ENCODE data around the gene POU6F1.

DNA sequence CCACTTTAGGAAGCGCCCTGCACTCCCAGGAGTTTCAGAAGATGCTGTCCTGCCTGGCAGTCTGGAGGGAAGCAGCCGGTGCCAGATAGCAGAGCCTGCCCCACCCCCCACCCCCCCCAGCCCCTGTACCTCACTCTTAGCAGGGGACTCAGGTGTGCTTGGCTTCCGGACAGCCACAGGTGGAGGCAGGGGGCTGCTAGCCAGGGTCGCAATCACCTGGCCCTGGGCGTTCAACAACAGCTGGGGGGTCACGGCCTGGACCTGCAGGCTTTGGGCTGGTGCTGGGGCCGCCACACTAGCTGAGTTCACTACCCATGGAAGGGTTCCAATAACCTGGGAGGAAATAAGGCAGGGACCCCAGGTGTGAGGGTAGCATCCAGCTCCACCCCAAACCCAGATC is 22.0 kb downstream of the POU6F1 start:
- TF ChIP-seq POLR2AphosphoS5 (IDR thresholded peaks at IDR 0.05; ENCODE audit: low read depth, low read length) (no peak), FOXP2 (optimal IDR thresholded peaks at IDR 0.05; ENCODE audit: borderline replicate concordance, extremely low read depth, extremely low read length, insufficient read depth) (no peak), REST (IDR thresholded peaks at IDR 0.05; ENCODE audit: insufficient read depth in 1 of 2, low read depth in 2 of 2, low read length in 2 of 2) (no peak), TAF1 (IDR thresholded peaks at IDR 0.05; ENCODE audit: borderline replicate concordance, insufficient read depth, low read length) (no peak), SIN3A (IDR thresholded peaks at IDR 0.05; ENCODE audit: borderline replicate concordance, insufficient read depth, low read length) (no peak)
